Measurements from ENCODE around the gene FICD.

FICD gene

GRCh38 chr12:108523365-108523764, 8.3 kb downstream of the FICD start:
- Mint-ChIP-seq H3K4me3 (no peak overlapping the region), H3K27ac (peak overlapping the region in 2 of 3 experiments; percentile 41 to 61), H3K4me1 (peaks cover 19% of the 10 kb centered on the region), H3K36me3 (ENCODE audit: low read depth) (peaks cover 80% of the 10 kb centered on the region), H3K9me3 (no peaks in the 10 kb centered on the region), H3K27me3 (ENCODE audit: low read depth) (no peaks in the 10 kb centered on the region)
- TF ChIP-seq, protein P1, sequence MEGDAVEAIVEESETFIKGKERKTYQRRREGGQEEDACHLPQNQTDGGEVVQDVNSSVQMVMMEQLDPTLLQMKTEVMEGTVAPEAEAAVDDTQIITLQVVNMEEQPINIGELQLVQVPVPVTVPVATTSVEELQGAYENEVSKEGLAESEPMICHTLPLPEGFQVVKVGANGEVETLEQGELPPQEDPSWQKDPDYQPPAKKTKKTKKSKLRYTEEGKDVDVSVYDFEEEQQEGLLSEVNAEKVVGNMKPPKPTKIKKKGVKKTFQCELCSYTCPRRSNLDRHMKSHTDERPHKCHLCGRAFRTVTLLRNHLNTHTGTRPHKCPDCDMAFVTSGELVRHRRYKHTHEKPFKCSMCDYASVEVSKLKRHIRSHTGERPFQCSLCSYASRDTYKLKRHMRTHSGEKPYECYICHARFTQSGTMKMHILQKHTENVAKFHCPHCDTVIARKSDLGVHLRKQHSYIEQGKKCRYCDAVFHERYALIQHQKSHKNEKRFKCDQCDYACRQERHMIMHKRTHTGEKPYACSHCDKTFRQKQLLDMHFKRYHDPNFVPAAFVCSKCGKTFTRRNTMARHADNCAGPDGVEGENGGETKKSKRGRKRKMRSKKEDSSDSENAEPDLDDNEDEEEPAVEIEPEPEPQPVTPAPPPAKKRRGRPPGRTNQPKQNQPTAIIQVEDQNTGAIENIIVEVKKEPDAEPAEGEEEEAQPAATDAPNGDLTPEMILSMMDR (IDR thresholded peaks at IDR 0.05; ENCODE audit: unreplicated experiment in 3 of 3): no peak

DNA sequence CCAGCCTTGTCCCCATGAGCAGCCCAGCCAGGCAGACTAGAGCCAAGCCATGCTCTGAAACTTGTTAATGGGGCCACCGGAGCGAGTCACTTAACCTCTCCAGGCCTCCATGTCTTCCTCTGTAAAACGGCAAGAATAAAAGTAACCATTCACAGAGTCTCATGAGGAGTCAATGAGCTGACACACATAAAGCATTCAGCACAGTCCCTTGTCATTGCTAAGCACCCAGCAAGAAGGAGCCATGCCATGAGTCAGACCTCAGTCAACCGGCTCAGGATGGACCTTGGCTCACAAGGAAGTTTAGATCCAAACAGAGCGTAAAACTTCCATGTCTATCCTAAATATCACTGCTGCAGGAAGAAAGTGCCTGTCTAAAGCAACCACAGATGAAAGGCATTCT, 10.6 kb downstream of the FICD start:
- no peaks in the 10 kb centered on the region for H3K9me3 Mint-ChIP-seq
- peaks cover 19% of the 10 kb centered on the region for H3K4me1 Mint-ChIP-seq
- TF ChIP-seq, protein P1 (IDR thresholded peaks at IDR 0.05; ENCODE audit: unreplicated experiment in 3 of 3): no peak
- peaks cover 83% of the 10 kb centered on the region for H3K36me3 Mint-ChIP-seq (ENCODE audit: low read depth)
- no peak overlapping the region for H3K4me3 Mint-ChIP-seq
- H3K27me3 Mint-ChIP-seq (ENCODE audit: low read depth): no peaks in the 10 kb centered on the region
- H3K27ac Mint-ChIP-seq: no peak overlapping the region

DNA sequence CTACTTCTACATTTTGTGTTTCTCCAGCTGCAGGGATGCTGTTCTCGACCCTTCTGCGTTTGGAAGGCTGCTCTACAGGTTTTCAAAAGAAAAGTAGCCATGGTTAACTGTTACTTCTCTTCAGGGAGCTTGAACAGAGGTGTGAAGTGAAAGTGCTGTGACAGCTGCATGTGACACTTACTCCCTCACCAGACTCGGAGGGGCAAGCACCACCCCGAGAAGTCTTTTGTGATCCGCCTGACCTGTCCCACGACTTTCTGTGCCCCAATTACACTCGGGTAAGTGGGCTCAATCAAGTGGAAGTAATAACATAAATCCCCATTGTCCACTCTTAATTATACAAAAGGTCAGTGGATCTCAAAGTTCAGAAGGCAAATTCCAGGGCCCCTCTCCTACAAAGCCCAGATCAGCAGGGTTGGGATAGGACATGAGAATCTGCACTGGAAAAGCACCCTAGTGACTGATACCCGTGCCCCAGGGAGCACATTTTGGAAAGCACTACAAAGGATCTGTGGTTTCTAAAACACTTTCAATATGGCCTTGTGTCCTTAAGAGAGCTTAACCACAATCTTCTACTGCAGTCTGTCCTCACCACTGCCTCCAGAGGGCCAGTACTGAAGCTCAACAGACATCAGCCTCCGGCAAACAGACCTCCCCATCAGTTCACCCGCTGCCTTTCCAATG, 11.5 kb downstream of the FICD start:
- Mint-ChIP-seq H3K36me3 (ENCODE audit: low read depth) (peaks cover 82% of the 10 kb centered on the region), H3K9me3 (no peaks in the 10 kb centered on the region), H3K27me3 (ENCODE audit: low read depth) (no peaks in the 10 kb centered on the region), H3K4me1 (peaks cover 18% of the 10 kb centered on the region), H3K4me3 (no peak overlapping the region), H3K27ac (no peak overlapping the region)
- TF ChIP-seq, protein P1 (IDR thresholded peaks at IDR 0.05; ENCODE audit: unreplicated experiment in 3 of 3): no peak

- TF ChIP-seq, protein P1 (IDR thresholded peaks at IDR 0.05; ENCODE audit: unreplicated experiment in 3 of 3): no peak
- Mint-ChIP-seq H3K27me3 (ENCODE audit: low read depth) (no peaks in the 10 kb centered on the region), H3K27ac (no peak overlapping the region), H3K9me3 (no peaks in the 10 kb centered on the region), H3K36me3 (ENCODE audit: low read depth) (peaks cover 77% of the 10 kb centered on the region), H3K4me3 (no peak overlapping the region), H3K4me1 (peaks cover 13% of the 10 kb centered on the region)
Observed at GRCh38 chr12:108527166-108527496, 12.1 kb downstream of the FICD start.

DNA sequence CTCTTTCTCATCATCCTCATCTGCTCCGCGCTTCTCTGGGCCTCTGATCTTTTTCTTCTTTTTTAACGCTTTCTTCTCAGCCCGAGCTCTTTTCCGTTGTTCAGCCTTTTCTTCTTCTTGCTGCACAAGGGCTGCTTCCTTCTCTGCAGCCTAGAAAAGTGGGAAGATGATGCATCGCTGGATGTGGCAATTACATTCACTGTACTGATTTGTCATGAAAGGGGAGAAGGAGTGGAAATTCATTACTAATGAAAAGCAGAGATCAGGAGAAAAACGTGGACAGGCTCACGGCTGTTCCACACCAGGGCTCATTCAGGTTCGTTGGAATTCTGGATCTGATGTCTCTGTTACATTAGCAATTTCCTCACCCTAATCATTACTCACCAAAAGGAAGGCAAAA, 15.1 kb downstream of the FICD start:
- H3K27me3 Mint-ChIP-seq (ENCODE audit: low read depth): no peaks in the 10 kb centered on the region
- H3K4me3 Mint-ChIP-seq: no peak overlapping the region
- TF ChIP-seq, protein P1 (IDR thresholded peaks at IDR 0.05; ENCODE audit: unreplicated experiment in 3 of 3): no peak
- peaks cover 5% of the 10 kb centered on the region for H3K4me1 Mint-ChIP-seq
- peaks cover 71% of the 10 kb centered on the region for H3K36me3 Mint-ChIP-seq (ENCODE audit: low read depth)
- no peaks in the 10 kb centered on the region for H3K9me3 Mint-ChIP-seq
- no peak overlapping the region for H3K27ac Mint-ChIP-seq

All from nephron (organoid).